Mesenteric fat pad (tissue), 1 donor: ENCODE measurements around the gene MED13. TPM values are rescaled to one million over a fixed set of nuclear protein-coding genes. Genes with fewer than 3 reads are reported as not detected.
"Not testable (repeated sequence)": the region's sequence is repeated elsewhere in the genome, so short reads cannot be mapped to it uniquely, and the experiment has no call there.

Experiments
- DNase-seq: peaks from one replicate; pipeline ENCODE4 v3.0.0-alpha.2; 2020; ENCODE audit warnings: low spot score
- total RNA-seq: library from RNA; stranded (reverse); fragmentation: NEBNext Ultra II Directional; extraction: Animal tissue kit (Norgen Biotek cat#: 25700); gene quantifications from one replicate; pipeline ENCODE4 v1.2.1, GENCODE V29; 2021
- donor health status: DM: yes; HTN: yes; CAD: no.

Gene MED13
- total RNA-seq, 1 donor from 2014 or later = 67.3 TPM

GRCh38 chr17:61927208-61928100, 137.6 kb downstream of the MED13 start, which contains the start of gene INTS2:
Gene INTS2, minus strand, starts transcription at chr17:61927982. Its CDS starts 1,338 bp downstream, at chr17:61926644.
- peak; percentile 97 for DNase-seq

DNA sequence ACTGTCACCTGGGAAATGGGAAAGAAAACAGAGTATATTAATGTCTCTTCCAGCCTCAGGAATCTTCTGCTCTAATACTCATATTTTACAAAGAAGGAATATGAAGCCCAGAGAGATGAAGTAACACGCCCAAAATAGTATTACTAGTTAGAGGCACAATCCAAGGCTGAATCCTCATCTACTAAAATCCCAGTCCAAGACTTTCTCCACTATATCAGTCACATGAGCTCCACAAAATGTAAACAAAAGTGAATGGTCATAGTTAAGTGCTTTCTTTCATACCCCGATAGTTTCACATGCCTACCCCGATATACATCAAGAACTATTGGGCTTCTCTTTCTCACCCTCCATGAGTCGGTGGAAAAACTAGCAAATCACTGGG, 138.3 kb downstream of the MED13 start:
- DNase-seq = no peak

GRCh38 chr17:61915162-61915561, 149.9 kb downstream of the MED13 start:
- DNase-seq = not testable (repeated sequence)

GRCh38 chr17:61908292-61909037, 156.6 kb downstream of the MED13 start:
- no peak for DNase-seq

DNA sequence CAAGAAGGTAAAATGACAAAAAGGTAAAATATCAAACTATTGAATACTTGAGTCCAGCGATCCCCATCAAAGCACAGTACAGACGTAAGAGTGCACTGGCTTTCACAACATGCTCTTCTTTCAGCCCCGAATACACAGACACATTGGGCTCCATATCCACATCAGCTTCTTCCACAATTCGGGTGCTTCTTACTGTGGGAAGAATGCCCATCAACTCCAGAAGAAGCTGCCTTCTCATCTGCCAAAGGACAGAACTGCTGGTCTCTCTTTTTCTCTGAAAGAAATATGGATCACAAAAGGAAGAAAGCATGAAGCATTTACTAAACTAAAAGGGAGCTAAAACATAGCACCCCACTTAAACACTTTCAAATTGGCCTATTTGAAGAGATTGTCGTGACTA, 157.7 kb downstream of the MED13 start:
- DNase-seq = no peak

DNA sequence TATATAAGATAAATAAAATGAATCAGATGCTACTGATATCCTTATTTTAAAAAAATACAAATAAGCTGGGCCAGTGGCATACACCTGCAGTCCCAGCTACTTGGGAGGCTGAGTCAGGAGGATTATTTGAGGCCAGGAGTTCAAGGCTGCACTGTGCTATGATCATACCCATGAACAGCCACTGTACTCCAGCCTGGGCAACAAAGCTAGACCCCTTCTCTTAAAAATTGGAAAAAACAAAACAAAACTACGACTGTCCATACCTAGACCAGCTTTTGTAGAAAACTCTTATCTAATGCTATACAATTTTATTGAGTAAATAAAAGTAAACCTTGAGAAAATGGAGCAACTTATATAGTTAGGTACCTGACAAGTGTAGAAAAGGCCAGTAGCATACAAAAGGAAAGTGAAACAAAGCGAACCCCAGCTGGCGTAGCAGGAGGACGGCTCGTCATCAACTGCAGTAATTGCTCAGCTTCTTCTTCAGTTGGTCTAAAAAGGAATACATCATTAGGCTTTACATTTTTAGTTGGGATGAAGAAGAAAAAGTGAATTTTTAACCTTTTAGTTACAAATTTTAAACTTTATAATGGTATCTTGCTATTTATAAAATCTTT, 160.9 kb downstream of the MED13 start:
- DNase-seq = no peak

GRCh38 chr17:61903251-61903650, 161.8 kb downstream of the MED13 start:
- no peak for DNase-seq

DNA sequence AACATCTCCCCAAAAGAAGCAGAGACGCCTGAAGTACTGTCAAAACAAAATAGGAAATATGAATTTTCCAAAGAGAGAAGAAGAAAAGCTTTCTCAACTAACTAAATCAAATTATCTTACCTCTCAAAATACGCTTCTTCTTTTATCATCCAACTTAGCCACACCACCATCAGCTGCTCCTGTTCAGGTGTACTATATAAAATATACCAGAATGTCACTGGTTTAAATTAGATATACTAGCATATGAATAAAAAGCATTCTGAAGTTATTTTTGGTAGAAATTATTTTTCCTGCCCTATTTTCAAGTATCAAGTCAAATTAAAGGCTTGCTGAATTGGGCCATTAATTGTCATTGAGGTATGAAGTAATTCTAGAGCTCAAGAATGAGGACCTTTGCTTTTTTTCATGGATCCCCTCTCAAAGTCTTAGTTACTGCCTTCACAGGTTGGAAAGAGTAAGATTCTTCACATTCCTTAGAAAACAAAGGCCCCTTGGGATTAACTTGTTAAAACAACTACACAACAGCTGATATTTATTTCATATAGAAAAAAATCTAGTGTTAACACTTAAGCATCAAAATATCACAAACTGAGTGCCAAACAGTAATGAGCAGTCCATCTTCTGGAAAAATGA, 167.4 kb downstream of the MED13 start:
- no peak for DNase-seq

- no peak for DNase-seq
Measured at GRCh38 chr17:61895391-61895790, 169.7 kb downstream of the MED13 start.

GRCh38 chr17:61894310-61894709, 170.8 kb downstream of the MED13 start:
- not testable (repeated sequence) for DNase-seq

Other genes with a start within 250 kb of the MED13 start
- 0.45 TPM for gene BRIP1, start 201.8 kb downstream of the MED13 start, total RNA-seq
- gene INTS2, start 137.3 kb downstream of the MED13 start, total RNA-seq = 11.9 TPM